KBM-7 (cell line): ENCODE measurements around the gene NOC4L.
A peak's percentile ranks its signal among the peaks of the same experiment; 100 is the strongest.
"Not testable (repeated sequence)": the region's sequence is repeated elsewhere in the genome, so short reads cannot be mapped to it uniquely, and the experiment has no call there.

Source experiments
- DNase-seq: peaks from one replicate; pipeline ENCODE4 v3.0.0-alpha.2; 2015
- in situ Hi-C: fragments of 300-500 bp; cut with MboI; formaldehyde crosslinking; loops from 2 replicates; pipeline ENCODE4 v1.14.3; 2020; ENCODE audit warnings: low sequenced_read_pairs, low pct_unique_long_range_greater_than_20kb, mixed read lengths

NOC4L gene

GRCh38 chr12:132144115-132144809, at the start of gene NOC4L, which contains the start of gene DDX51:
Gene NOC4L, plus strand, starts transcription at chr12:132144457. Its CDS starts 32 bp downstream, at chr12:132144489.
Gene DDX51, minus strand, starts transcription at chr12:132144319. Its CDS starts 23 bp downstream, at chr12:132144296.
- in situ Hi-C loops, result no loop called here
- DNase-seq, result peak; percentile 97

DNA sequence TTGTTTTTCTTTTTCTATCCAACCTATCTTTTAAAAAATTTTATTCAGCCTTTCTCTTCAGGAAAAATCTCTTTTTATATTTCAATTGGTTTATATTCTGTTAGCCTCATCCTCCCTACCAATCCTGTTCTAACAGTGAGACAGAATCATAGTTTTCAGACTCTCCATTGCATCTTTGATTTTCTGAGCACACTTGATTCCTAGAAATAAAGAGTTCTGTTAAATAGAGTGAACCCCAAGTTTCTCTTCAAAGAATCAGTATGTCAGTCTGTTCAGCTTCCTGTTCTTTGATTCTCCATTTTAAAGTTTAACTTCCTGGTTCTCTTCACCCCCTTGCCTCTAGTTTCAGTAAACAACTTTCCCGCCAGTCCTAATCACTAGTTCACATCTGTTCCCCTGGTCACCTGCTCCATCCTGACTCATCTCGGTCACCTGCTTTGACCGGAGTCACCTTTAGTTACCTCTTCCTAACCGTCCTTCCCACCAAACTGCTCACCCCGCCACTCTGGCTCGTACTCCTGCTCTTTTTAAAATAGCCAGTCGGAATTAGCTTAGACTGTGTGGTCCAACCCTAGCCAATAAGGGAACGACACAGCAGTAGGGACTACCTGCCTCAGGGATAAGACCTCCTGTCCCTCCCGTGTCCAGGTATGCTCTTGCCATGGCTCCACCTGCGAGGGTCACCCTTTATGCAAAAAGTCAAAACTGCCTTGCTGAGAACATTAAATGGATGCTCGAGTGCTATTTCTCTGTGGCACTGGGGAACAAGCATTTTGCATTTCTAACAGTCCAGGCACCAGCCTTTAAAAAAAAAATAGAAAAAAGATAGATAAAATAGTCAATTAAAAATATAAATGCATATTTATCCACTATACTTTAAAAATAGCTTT, 48.5 kb upstream of the NOC4L start:
- DNase-seq, result no peak
- in situ Hi-C loops, result no loop called here

DNA sequence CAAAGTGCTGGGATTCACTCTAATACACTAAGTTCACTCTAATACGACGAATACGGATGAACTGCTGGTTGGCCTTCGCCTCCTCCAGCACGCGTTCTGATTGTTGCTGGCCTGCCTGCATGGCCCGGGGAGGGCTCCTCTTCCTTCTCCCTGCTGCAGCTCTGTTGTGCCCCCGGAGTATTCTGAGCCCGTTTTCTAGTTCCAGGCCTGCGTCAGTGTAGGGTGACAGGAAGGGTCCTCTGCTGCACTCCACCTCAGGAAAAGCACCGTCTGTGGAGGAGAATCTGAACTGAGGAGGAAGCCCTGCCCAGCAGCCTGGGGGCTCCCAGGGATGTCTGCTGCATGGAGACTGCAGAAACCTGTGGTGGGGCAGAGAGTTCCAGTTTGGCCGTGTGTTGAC, 44.5 kb upstream of the NOC4L start:
- no peak for DNase-seq
- in situ Hi-C loops, result no loop called here

DNA sequence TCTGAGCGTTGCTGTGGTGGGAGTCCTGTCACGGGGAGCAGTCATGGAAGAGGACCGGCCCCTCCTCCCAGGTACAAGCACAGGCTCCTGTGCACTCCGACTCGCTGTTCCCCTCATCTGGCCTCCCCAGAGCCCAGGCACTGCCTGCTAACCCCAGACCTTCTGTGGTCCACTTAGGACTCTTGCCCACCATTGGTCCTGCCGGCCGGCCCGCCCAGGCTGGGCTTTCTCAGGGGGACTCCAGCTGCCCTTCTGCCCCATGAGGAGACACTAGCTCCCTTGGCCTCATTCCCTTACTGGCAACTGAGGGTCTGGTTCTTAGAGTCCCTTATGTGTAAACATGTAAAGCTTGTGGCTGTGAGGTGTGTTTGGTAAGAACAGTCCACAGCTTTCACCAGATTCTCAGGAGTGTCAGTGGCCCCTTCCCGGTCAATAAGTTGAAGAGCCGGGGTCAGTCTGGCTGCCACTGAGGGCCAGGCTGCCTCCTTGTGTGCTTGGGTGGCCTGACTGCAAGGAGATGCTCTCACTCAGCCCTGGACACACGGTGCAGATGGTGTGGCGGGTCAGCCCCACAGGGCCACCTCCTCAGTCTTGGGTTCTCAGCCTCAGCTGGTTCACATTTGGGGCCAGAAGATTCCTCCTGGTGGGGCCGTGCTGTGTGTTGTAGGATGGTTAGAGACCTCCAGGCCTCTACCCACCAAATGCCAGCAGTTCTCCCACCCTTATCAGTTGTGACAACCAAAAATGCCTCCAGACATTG, 43.8 kb upstream of the NOC4L start:
- in situ Hi-C loops, result no loop called here
- no peak for DNase-seq

DNA sequence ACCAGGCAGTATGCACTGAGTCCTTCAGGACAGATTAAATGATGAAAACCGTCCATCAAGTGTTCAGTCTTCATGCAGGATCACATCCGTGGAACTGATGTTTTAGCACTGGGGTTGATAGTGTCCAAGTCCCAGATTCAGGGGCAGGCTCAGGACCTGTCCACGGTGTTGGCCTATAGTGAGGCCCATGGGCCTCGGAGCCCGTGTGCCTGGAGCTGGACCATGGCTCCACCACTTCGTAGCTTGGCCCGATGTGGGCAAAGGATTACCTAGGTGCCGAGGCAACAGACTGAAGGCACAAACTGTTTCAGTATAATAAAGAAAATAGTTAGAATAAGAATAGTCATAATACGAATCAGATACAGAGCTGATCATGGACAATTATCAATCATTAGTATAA, 42.0 kb upstream of the NOC4L start:
- in situ Hi-C loops, result no loop called here
- no peak for DNase-seq

GRCh38 chr12:132103072-132103471, 41.2 kb upstream of the NOC4L start:
- in situ Hi-C loops, DNase-seq: not testable (repeated sequence)

- no peak for DNase-seq
- in situ Hi-C loops, result no loop called here
These were observed 40.5 kb upstream of the NOC4L start for GRCh38 chr12:132103542-132104308.

DNA sequence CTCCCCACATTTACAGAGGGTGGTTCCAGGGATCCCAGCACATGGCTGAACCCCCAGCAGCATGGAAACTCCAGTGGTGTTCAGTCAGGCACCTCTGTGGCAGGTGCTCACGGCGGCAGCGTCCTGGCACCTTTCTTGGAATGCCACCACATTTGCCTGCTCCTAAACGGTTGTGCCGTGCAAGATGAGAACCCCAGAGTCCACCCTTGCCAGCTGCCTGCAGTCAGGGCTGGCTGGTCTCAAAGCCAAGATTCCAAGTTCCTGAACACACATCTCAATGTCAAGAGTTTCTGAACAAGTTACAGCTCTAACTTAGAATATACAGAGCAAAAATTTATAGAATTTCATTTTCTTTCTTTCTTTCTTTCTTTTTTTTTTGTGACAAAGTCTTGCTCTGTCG, 38.8 kb upstream of the NOC4L start:
- in situ Hi-C loops, result no loop called here
- DNase-seq, result no peak

- DNase-seq, result no peak
- in situ Hi-C loops, result no loop called here
These were observed 37.3 kb upstream of the NOC4L start for GRCh38 chr12:132106921-132107320.

DNA sequence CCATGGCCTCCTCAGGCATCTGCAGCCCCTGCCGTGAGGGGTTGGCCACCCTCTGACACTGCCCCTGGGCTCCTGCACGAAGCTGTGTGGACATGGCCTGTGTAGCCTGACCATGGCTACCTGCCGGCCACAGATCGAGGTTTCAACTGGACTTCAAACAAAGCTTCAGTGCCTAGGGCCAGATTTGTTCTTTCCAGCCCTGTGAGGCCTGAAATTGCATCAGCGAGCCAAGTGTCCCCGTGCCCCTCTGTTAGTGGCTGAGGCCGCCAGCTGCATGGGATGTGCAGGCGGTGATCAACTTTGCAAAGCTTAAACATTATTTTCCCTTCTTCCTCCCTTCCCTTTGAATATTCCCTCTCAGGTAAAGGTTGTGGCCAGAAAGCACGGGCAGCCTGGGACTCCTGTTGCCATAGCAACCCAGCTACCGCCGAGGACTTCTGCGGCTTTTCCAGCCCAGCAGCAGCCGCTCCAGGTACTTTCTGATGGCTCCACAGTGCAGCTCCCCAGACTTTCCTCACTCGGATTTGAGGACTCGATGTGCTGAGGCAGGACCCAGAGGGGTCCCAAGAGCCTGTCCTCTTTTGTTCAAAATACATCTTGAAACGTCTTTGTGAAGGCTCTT, 35.9 kb upstream of the NOC4L start:
- in situ Hi-C loops, result no loop called here
- no peak for DNase-seq

- in situ Hi-C loops, result no loop called here
- DNase-seq, result no peak
These were observed 34.5 kb upstream of the NOC4L start for GRCh38 chr12:132109741-132110140.

DNA sequence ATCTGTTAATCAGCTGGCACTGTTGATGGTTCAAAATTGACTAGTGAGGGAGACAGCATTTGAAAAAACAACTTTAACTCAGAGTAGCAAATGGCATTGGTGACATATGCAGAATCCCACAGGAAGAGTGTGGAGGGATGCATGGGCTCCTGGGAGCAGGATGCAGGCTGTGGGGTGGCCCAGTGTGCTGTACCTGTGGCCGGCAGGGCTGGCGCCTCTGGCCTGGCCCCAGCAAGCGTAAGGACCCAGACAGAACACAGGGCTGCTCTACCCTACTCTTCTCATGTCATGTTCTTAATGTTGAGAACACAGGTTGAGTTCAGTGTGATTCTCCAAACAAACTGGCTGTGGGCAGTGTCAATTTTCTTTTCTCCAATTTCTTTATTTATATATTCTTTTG, 33.6 kb upstream of the NOC4L start:
- DNase-seq, result no peak
- in situ Hi-C loops, result no loop called here

DNA sequence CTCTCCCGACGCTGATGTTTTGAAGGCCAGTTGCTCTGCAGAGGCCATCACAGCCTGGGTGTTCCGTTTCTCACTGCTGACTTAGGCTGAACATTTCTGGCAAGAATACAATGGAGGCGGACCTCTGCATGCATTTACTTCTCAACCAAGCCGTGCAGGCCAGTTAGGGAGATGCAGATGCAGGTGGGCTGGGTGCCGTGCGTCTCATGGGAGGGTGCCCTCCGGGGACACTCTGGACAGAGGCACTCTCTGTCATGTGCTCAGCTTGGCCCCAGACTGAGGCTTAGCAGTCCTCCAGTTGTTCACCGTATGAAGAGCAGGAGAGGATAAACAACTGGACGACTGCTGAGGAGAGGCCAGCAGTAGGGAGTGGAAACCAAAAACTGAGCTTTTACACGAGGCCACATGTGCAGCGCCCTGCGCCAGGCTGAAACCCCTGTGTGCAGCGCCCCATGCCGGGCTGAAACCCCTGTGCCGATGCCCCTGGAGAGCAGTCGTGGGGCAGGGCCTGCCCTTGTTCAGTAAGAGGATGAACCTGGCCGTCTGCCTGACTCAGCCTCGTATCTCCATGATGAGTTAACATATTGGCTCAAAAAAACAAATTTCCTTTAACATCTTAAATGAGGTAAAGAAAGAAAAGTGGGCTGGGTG, 32.5 kb upstream of the NOC4L start:
- no peak for DNase-seq
- in situ Hi-C loops, result no loop called here

DNA sequence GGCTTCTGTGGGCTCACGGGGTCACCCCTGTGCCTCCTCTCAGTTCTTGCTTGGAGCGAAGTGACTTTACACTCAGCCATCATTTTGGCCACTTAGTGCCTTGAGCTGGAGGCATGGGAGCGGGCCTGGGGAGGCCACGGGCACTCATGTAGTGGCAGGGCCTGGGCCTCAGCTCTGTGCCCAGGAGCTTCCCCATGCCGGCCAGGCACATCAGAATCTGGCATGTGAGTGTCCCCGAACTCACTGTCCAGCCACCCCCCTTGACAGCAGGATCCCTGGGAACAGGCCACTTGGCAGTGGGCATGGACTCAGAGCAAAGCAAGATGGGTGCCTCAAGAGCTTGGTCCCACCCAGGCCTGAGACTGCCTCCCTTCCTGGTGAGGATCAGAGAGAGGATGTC, 29.6 kb upstream of the NOC4L start:
- in situ Hi-C loops, result no loop called here
- no peak for DNase-seq

DNA sequence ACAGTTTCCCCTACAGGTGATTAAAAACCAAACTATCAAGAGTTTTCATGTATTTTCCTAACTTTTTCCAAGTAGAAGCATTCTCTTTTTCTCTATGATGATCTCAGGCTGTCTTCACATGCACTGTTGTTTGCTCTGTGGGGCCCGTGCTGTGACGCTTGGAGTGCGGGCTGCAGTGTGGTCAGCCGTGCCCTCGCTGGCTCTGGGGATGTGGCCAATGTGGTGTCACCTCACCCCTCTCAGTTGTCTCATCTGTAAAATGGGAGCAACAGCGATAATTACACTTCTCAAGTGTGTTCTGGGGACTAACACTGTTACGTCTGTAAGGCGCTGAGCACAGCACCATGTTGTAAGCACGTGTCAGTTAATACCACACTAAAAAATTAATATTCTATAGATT, 28.8 kb upstream of the NOC4L start:
- in situ Hi-C loops, result no loop called here
- DNase-seq, result no peak

GRCh38 chr12:132116709-132117557, 27.3 kb upstream of the NOC4L start:
- in situ Hi-C loops, result no loop called here
- DNase-seq, result no peak

GRCh38 chr12:132117558-132117875, 26.7 kb upstream of the NOC4L start:
- in situ Hi-C loops, result no loop called here
- DNase-seq, result no peak
